SK-N-DZ (cell line): ENCODE measurements around the gene RIPOR3.
"Not testable (repeated sequence)": the region's sequence is repeated elsewhere in the genome, so short reads cannot be mapped to it uniquely, and the experiment has no call there.

Source experiments
- DNase-seq: peaks from one replicate; pipeline ENCODE4 v3.0.0-alpha.2; 2015; ENCODE audit warnings: low spot score

Gene RIPOR3

GRCh38 chr20:50635676-50636600 is 55.4 kb downstream of the RIPOR3 start:
- DNase-seq: peak; percentile 85

GRCh38 chr20:50635014-50635557 is 56.3 kb downstream of the RIPOR3 start:
- no peak for DNase-seq

GRCh38 chr20:50634191-50634590 is 57.2 kb downstream of the RIPOR3 start:
- DNase-seq: no peak

- no peak for DNase-seq
These were observed 58.0 kb downstream of the RIPOR3 start for GRCh38 chr20:50633361-50633760.

DNA sequence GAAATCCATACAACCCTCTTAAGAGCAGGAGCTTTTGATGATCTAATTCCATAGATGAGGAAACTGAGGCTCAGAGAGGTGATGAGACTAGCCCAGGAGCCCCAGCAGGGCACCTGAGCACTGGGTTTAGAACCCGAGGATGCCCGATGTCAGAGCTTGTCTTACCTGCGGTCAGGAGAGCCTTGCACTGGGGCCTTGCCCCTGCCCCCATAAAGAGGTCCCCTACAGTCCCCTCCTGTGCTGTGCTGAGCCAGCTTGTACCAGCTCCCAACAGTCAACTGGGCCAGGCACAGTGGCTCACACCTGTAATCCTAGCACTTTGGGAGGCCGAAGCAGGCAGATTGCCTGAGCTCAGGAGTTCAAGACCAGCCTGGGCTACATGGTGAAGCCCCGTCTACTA is 58.6 kb downstream of the RIPOR3 start:
- DNase-seq: no peak

DNA sequence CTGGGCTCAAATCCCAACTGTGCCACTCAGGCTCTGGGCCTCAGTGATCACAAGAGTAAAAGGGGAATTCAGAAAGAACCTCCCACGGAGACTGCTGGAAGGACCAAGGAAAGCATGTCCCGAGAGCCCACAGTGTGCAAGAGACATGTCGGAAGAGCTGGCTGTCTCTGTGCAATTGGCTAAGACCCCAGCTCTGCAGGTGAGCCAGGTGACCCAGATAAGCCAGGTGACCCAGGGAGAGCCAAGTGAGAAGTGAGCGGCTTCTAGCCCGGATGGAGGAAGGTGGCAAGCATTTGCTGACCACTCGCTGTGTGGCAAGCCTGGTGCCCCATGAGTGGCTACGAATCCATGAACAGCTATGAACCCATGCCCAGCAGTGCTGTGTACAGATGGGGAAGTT is 59.1 kb downstream of the RIPOR3 start:
- DNase-seq: no peak

DNA sequence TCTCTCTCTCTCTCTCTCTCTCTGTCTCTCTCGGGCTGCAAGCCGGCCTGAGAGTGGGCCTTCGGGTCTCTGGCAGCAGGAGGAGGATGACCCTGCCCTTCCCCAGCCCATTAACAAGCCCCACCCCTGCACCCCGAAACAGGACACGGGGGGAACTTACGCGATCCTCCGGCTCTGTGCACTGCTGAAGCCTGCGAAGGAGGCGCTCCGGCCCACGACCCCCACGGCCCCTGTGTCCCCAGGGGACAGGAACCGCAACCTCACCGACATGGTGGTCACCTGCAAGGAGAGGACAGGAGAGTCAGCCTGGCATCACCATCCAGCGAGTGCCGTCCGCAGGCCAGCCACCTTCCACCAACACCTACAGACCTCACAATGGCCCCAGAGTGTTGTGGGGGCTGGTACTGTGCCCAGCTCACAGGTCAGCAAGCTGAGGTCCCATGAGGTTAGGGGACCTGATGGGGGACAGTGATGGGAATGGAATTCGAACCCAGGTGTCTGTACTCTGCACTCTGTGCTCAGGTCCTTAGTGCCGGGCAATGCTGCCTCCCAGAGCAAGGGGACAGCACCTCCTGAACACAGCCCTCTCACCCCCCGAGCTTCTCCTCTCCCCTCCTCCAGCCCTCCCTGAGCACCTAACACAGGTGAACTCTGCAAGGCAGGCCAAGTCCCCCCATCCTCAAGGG is 60.6 kb downstream of the RIPOR3 start:
- DNase-seq: no peak

DNA sequence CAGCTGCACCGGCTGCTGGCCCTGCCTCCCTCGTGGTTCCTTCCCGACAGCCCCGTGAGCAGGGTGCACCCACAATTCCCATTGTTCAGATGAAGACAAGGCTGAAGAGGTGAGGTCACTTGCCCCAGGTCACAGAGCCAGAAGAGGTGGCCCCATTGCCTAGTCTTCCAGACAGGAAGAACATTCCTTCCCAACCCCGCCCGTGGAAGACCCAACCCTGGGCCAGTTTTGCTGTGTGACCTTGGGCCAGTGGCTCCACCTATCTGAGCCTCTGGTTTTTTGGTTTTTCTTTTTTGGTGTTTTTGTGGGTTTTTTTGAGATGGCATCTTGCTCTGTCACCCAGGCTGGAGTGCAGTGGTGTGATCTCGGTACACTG is 61.7 kb downstream of the RIPOR3 start:
- DNase-seq: no peak

- peak; percentile 71 for DNase-seq
These were observed 62.3 kb downstream of the RIPOR3 start for GRCh38 chr20:50628853-50629669.

DNA sequence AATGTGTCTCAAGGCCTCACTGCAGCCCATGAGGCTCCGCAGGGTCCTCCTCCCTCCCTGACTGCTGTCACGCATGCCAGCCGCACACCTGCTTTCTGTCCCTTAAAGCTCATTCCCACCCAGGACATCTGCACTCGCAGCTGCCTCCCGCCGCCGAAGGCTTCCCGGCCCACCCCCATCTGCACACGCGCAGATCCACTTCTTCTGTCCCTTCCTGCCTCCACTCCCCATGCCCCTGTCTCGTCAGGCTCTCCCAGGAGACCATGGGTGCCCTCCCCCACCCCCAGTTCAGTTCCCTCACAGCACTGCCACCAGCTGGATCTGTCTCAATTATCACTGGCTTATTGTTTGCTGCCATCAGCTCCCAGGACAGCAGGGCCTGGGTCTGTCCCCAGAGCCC is 63.0 kb downstream of the RIPOR3 start:
- peak; percentile 92 for DNase-seq

- DNase-seq: no peak
These were observed 63.6 kb downstream of the RIPOR3 start for GRCh38 chr20:50627747-50628146.

GRCh38 chr20:50625986-50626677 is 65.2 kb downstream of the RIPOR3 start:
- peak; percentile 80 for DNase-seq

DNA sequence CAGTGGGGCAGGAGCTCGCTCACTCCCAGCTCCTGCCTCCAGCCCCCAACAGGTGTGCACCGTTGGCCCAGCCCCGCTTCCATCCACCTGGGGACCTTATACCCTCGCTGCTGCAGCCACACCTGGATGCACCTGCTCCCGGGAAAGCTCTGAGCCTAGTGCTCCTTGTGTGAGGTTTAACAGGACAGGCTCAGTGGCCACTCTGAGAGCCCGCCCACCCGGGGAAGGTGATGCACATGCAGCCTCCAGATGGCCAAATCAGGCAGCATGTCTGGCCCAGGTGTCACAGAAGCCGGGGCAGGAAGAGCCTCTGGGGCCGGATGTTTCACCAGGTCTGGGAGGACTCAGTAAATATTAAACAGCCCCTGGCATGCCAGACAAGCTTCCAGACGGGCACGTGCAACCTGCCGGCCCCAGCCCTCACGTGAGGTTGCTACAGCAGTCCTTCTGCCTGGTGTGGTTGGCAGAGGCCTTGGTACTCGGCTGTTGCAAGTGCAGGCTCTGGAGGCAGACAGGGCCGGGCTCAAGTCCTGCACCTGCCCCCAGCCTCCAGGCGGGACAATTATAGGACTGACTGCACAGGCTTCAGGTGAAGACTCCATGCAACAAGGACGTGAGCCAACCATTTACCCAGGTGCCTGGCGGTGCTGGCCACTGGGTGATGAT is 66.9 kb downstream of the RIPOR3 start:
- DNase-seq: no peak

DNA sequence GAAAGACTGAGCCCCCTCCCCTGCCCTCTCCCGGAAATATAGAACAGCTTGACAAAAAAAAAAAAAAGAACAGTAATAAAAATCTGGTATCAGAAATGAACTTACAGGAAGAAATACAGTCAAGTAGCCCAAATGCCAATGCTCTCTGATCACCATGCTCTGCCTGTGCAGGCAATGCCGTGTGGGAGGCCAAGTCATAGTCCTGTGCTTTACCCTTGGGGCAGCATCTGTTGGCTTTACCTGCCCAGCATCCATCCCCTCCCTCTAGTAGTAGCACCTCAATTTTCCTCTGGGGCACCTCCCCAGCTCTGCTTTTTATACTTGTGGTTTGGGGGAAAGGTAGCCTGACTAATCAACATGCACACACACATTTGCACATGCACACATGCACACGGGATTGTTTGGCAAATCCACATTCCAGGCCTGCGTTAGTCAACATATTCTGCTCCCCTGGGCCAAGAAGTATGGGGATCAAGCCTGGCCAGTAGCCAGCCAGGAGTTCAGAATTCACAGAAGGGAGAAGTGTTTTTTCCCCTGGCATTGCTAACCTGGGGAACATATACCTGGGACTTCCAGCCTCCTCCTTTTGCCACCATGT is 70.2 kb downstream of the RIPOR3 start:
- no peak for DNase-seq

- DNase-seq: not testable (repeated sequence)
These were observed 70.9 kb downstream of the RIPOR3 start for GRCh38 chr20:50620459-50620858.

DNA sequence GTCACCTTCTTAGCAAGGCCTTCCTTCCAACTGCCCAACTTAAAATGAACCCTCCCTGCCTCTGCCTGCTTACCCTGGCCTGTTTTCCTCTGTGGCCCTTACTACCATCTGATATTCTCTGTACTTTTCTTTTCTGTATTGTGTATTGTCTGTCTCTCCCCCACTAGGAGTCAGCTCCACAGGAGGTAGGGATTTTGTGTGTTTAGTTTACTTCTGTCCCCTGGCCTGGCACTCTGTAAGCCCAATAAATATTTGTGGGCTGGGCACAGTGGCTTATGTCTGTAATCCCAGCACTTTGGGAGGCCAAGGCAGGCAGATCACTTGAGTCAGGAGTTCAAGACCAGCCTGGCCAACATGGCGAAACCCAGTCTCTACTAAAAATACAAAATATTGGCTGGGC is 72.8 kb downstream of the RIPOR3 start:
- no peak for DNase-seq

DNA sequence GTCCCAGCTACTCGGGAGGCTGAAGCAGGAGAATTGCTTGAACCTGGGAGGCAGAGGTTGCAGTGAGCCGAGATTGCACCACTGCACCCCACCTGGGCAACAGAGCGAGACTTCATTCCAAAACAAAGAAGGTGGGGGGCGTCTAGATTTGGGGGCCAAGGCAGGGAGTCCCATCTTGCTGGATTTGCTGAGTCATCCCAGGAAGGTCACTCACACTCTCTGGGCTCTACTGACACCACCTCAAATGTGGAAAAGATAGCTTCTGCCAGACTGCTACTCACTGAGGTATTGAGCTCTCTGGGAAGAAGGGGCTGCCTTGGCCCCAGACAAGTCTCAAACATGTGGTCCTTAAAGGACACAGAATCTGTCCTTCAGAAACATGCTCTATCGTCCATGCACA is 74.3 kb downstream of the RIPOR3 start:
- no peak for DNase-seq

- DNase-seq: no peak
These were observed 75.9 kb downstream of the RIPOR3 start for GRCh38 chr20:50615407-50615806.

DNA sequence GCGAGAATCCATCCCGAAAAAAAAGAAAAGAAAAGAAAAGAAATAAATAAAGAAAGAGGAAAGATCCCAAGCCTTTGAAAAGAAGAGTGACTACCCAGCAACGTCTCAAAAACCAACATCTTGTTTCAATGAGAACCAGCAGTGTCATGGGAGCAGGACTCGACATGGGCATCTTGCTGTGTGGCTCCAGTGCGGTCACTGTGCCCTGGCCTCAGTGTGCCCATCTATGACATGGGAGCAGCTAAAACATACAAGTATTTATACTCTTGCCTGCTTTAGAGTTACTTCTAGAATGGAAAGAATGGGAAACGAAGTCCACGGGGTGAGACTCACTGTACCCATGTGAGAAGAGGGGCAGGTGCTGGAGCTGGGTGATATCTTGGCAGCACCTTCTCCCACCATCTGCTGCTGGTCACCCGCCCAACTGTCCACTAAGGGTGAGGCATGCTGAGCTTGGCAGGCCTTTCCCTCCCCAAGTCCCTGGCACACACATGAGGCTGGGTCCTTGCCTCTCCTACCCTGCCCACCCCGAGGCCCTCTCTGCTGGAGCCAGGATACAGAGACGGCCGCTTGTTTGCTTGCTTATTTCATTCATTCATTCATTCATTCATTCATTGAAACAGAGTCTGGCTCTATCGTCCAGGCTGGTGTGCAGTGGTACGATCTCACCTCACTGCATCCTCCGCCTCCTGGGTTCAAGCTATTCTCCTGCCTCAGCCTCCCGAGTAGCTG is 77.7 kb downstream of the RIPOR3 start:
- no peak for DNase-seq
